Stimulated activated CD4-positive, alpha-beta T cell treated with anti-CD3 and anti-CD28 coated beads, Interleukin-15, amount 100 ng/mL, for 24 hours (primary cell): ENCODE results near the gene CHD1.
A peak's percentile ranks its signal among the peaks of the same experiment; 100 is the strongest.

Experiments used
- DNase-seq: peaks from one replicate; pipeline ENCODE4 v3.0.0-alpha.2; 2020

Gene CHD1

GRCh38 chr5:98935206-98935605 lies 6.4 kb upstream of the CHD1 start:
- DNase-seq, result no peak

- DNase-seq, result no peak
These were observed 5.7 kb upstream of the CHD1 start for GRCh38 chr5:98934546-98934945.

GRCh38 chr5:98933445-98934072 lies 4.8 kb upstream of the CHD1 start:
- peak; percentile 19 for DNase-seq

GRCh38 chr5:98930972-98931762 lies 2.4 kb upstream of the CHD1 start:
- no peak for DNase-seq

- no peak for DNase-seq
These were observed 997 bp upstream of the CHD1 start for GRCh38 chr5:98929710-98930298.

GRCh38 chr5:98927989-98928872 lies 576 bp downstream of the CHD1 start:
- DNase-seq, result peak; percentile 65

GRCh38 chr5:98927242-98927988 lies 1.4 kb downstream of the CHD1 start:
- DNase-seq, result peak; percentile 65

GRCh38 chr5:98923966-98924365 lies 4.8 kb downstream of the CHD1 start:
- DNase-seq, result no peak

GRCh38 chr5:98921947-98922505 lies 6.8 kb downstream of the CHD1 start:
- no peak for DNase-seq

GRCh38 chr5:98917433-98917832 lies 11.4 kb downstream of the CHD1 start:
- no peak for DNase-seq

- no peak for DNase-seq
These were observed 12.3 kb downstream of the CHD1 start for GRCh38 chr5:98916540-98916939.

GRCh38 chr5:98913911-98914310 lies 14.9 kb downstream of the CHD1 start:
- no peak for DNase-seq

GRCh38 chr5:98911280-98912040 lies 17.3 kb downstream of the CHD1 start:
- DNase-seq, result no peak

GRCh38 chr5:98909363-98909762 lies 19.4 kb downstream of the CHD1 start:
- DNase-seq, result no peak

GRCh38 chr5:98907951-98908350 lies 20.9 kb downstream of the CHD1 start:
- DNase-seq, result no peak

GRCh38 chr5:98906756-98907355 lies 22.0 kb downstream of the CHD1 start:
- DNase-seq, result no peak

- DNase-seq, result no peak
These were observed 22.7 kb downstream of the CHD1 start for GRCh38 chr5:98905857-98906688.

GRCh38 chr5:98904780-98905179 lies 24.0 kb downstream of the CHD1 start:
- peak; percentile 20 for DNase-seq

- DNase-seq, result no peak
These were observed 26.1 kb downstream of the CHD1 start for GRCh38 chr5:98902733-98903132.

GRCh38 chr5:98899456-98899855 lies 29.4 kb downstream of the CHD1 start:
- no peak for DNase-seq
